ENCODE data around the gene IKZF3.

Gene IKZF3

GRCh38 chr17:39809221-39809620 is 54.9 kb downstream of the IKZF3 start:
- H3K9me3 ChIP-seq (ENCODE audit: insufficient read depth, low read length): no peaks in the 10 kb centered on the region
- H4K20me1 ChIP-seq (ENCODE audit: insufficient read depth, low read length): peaks cover 16% of the 10 kb centered on the region; the same call in 1 of the 2 replicates
- 0 out of 2 replicates have a peak overlapping the region, but pooled peaks have one; percentile 14 for H3K9ac ChIP-seq (ENCODE audit: low read length)
- H2AFZ ChIP-seq (ENCODE audit: low read depth, low read length): no peak overlapping the region
- H3K27ac ChIP-seq (ENCODE audit: low read length): peak overlapping the region; percentile 60
- peak overlapping the region; percentile 17; the same call in 1 of the 2 replicates for H3K4me3 ChIP-seq (ENCODE audit: low read length)
- no peaks in the 10 kb centered on the region for H3K27me3 ChIP-seq (ENCODE audit: low read depth, low read length)
- TF ChIP-seq, protein P1, sequence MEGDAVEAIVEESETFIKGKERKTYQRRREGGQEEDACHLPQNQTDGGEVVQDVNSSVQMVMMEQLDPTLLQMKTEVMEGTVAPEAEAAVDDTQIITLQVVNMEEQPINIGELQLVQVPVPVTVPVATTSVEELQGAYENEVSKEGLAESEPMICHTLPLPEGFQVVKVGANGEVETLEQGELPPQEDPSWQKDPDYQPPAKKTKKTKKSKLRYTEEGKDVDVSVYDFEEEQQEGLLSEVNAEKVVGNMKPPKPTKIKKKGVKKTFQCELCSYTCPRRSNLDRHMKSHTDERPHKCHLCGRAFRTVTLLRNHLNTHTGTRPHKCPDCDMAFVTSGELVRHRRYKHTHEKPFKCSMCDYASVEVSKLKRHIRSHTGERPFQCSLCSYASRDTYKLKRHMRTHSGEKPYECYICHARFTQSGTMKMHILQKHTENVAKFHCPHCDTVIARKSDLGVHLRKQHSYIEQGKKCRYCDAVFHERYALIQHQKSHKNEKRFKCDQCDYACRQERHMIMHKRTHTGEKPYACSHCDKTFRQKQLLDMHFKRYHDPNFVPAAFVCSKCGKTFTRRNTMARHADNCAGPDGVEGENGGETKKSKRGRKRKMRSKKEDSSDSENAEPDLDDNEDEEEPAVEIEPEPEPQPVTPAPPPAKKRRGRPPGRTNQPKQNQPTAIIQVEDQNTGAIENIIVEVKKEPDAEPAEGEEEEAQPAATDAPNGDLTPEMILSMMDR (IDR thresholded peaks at IDR 0.05; ENCODE audit: low read depth, low read length): no peak
- no peak for TF ChIP-seq EZH2phosphoT487 (IDR thresholded peaks at IDR 0.05; ENCODE audit: low read depth)
- H3K4me1 ChIP-seq (ENCODE audit: low read length): peaks cover 37% of the 10 kb centered on the region
- peaks cover 59% of the 10 kb centered on the region for H3K36me3 ChIP-seq (replicated peaks; ENCODE audit: low read depth, low read length)
- peaks cover 75% of the 10 kb centered on the region for H3K79me2 ChIP-seq (ENCODE audit: low read length)
- peak overlapping the region; percentile 55 for H3K4me2 ChIP-seq (ENCODE audit: low read length)

GRCh38 chr17:39808409-39808997 is 55.6 kb downstream of the IKZF3 start:
- Histone ChIP-seq H3K4me1 (ENCODE audit: low read length) (peaks cover 37% of the 10 kb centered on the region), H3K9me3 (ENCODE audit: insufficient read depth, low read length) (no peaks in the 10 kb centered on the region), H3K9ac (ENCODE audit: low read length) (peak overlapping the region; percentile 14; the same call in 1 of the 2 replicates), H3K36me3 (replicated peaks; ENCODE audit: low read depth, low read length) (peaks cover 52% of the 10 kb centered on the region), H4K20me1 (ENCODE audit: insufficient read depth, low read length) (peaks cover 10% of the 10 kb centered on the region; the same call in 1 of the 2 replicates), H3K4me3 (ENCODE audit: low read length) (peak overlapping the region; percentile 17), H3K4me2 (ENCODE audit: low read length) (peak overlapping the region; percentile 55), H3K27me3 (ENCODE audit: low read depth, low read length) (no peaks in the 10 kb centered on the region), H3K79me2 (ENCODE audit: low read length) (peaks cover 73% of the 10 kb centered on the region), H2AFZ (ENCODE audit: low read depth, low read length) (no peak overlapping the region), H3K27ac (ENCODE audit: low read length) (peak overlapping the region; percentile 60)
- TF ChIP-seq, protein P1 (IDR thresholded peaks at IDR 0.05; ENCODE audit: low read depth, low read length): no peak
- no peak for TF ChIP-seq EZH2phosphoT487 (IDR thresholded peaks at IDR 0.05; ENCODE audit: low read depth)

- H3K79me2 ChIP-seq (ENCODE audit: low read length): peaks cover 71% of the 10 kb centered on the region
Observed at GRCh38 chr17:39804839-39805238, 59.3 kb downstream of the IKZF3 start.

GRCh38 chr17:39801055-39801454 is 63.1 kb downstream of the IKZF3 start:
- H4K20me1 ChIP-seq (ENCODE audit: insufficient read depth, low read length): 0 out of 2 replicates have a peak, but pooled peaks cover 6% of the 10 kb centered on the region
- H3K4me3 ChIP-seq (ENCODE audit: low read length): peak overlapping the region; percentile 29
- no peak overlapping the region for H2AFZ ChIP-seq (ENCODE audit: low read depth, low read length)
- TF ChIP-seq EZH2phosphoT487 (IDR thresholded peaks at IDR 0.05; ENCODE audit: low read depth): no peak
- TF ChIP-seq, protein P1 (IDR thresholded peaks at IDR 0.05; ENCODE audit: low read depth, low read length): no peak
- no peaks in the 10 kb centered on the region for H3K9me3 ChIP-seq (ENCODE audit: insufficient read depth, low read length)
- H3K36me3 ChIP-seq (replicated peaks; ENCODE audit: low read depth, low read length): peaks cover 20% of the 10 kb centered on the region
- H3K27ac ChIP-seq (ENCODE audit: low read length): peak overlapping the region; percentile 50
- no peaks in the 10 kb centered on the region for H3K27me3 ChIP-seq (ENCODE audit: low read depth, low read length)
- H3K4me1 ChIP-seq (ENCODE audit: low read length): peaks cover 49% of the 10 kb centered on the region
- H3K9ac ChIP-seq (ENCODE audit: low read length): peak overlapping the region; percentile 8; the same call in 1 of the 2 replicates
- peak overlapping the region; percentile 58 for H3K4me2 ChIP-seq (ENCODE audit: low read length)
- peaks cover 69% of the 10 kb centered on the region for H3K79me2 ChIP-seq (ENCODE audit: low read length)

More at GRCh38 chr17:39804839-39805238, 59.3 kb downstream of the IKZF3 start:
- H3K4me2 ChIP-seq (ENCODE audit: low read length): no peak overlapping the region
- no peak overlapping the region for H2AFZ ChIP-seq (ENCODE audit: low read depth, low read length)
- no peak overlapping the region for H3K9ac ChIP-seq (ENCODE audit: low read length)
- no peaks in the 10 kb centered on the region for H3K9me3 ChIP-seq (ENCODE audit: insufficient read depth, low read length)
- peaks cover 35% of the 10 kb centered on the region for H3K36me3 ChIP-seq (replicated peaks; ENCODE audit: low read depth, low read length)
- TF ChIP-seq, protein P1 (IDR thresholded peaks at IDR 0.05; ENCODE audit: low read depth, low read length): no peak
- TF ChIP-seq EZH2phosphoT487 (IDR thresholded peaks at IDR 0.05; ENCODE audit: low read depth): no peak
- H3K27ac ChIP-seq (ENCODE audit: low read length): no peak overlapping the region
- H3K4me1 ChIP-seq (ENCODE audit: low read length): peaks cover 61% of the 10 kb centered on the region
- H3K27me3 ChIP-seq (ENCODE audit: low read depth, low read length): no peaks in the 10 kb centered on the region
- peaks cover 10% of the 10 kb centered on the region; the same call in 1 of the 2 replicates for H4K20me1 ChIP-seq (ENCODE audit: insufficient read depth, low read length)
- H3K4me3 ChIP-seq (ENCODE audit: low read length): no peak overlapping the region
